Activated T-cell treated with anti-CD3 and anti-CD28 coated beads for 1 hour (primary cell): ENCODE results near the gene EP400.
"Not testable (repeated sequence)": the region's sequence is repeated elsewhere in the genome, so short reads cannot be mapped to it uniquely, and the experiment has no call there.

ENCODE experiments used
- DNase-seq: peaks from one replicate; pipeline ENCODE4 v3.0.0-alpha.2; 2020; ENCODE audit warnings: low read depth

The EP400 gene

GRCh38 chr12:132089407-132089910, 139.7 kb downstream of the EP400 start:
- no peak for DNase-seq

DNA sequence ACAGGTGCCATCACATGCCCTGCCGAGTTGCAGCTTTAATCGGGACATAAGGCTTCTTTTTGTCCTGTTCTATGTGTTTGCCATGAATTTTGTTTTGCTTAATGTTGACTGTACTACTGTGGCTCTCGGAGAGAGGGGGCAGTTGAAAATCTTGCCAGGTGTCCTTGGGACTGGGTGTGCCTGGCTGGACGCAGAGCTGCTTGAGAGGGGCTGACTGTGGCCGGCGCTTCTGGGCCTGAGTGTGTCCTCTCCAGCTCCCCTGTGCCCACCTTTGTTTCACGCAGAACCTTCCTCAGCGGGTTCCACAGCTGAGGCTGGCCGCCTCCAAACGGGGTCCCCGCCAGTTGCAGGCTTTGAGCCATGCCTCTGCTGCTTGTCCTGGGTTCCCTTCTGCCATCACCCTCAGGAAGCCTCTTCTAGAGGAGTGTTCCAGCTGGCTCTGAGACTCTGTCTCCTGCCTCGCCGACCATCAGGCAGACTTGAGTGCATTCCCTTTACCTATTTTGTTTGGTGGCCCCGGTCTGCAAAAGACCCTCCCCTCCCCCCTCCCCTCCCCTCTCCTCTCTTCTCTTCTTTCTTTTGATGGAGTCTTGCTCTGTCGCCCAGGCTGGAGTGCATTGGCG, 144.6 kb downstream of the EP400 start:
- no peak for DNase-seq

DNA sequence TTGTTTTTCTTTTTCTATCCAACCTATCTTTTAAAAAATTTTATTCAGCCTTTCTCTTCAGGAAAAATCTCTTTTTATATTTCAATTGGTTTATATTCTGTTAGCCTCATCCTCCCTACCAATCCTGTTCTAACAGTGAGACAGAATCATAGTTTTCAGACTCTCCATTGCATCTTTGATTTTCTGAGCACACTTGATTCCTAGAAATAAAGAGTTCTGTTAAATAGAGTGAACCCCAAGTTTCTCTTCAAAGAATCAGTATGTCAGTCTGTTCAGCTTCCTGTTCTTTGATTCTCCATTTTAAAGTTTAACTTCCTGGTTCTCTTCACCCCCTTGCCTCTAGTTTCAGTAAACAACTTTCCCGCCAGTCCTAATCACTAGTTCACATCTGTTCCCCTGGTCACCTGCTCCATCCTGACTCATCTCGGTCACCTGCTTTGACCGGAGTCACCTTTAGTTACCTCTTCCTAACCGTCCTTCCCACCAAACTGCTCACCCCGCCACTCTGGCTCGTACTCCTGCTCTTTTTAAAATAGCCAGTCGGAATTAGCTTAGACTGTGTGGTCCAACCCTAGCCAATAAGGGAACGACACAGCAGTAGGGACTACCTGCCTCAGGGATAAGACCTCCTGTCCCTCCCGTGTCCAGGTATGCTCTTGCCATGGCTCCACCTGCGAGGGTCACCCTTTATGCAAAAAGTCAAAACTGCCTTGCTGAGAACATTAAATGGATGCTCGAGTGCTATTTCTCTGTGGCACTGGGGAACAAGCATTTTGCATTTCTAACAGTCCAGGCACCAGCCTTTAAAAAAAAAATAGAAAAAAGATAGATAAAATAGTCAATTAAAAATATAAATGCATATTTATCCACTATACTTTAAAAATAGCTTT, 146.0 kb downstream of the EP400 start:
- no peak for DNase-seq

- no peak for DNase-seq
Measured at GRCh38 chr12:132099739-132100138, 150.0 kb downstream of the EP400 start.

- no peak for DNase-seq
Measured at GRCh38 chr12:132100306-132101065, 150.7 kb downstream of the EP400 start.

DNA sequence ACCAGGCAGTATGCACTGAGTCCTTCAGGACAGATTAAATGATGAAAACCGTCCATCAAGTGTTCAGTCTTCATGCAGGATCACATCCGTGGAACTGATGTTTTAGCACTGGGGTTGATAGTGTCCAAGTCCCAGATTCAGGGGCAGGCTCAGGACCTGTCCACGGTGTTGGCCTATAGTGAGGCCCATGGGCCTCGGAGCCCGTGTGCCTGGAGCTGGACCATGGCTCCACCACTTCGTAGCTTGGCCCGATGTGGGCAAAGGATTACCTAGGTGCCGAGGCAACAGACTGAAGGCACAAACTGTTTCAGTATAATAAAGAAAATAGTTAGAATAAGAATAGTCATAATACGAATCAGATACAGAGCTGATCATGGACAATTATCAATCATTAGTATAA, 152.6 kb downstream of the EP400 start:
- no peak for DNase-seq

DNA sequence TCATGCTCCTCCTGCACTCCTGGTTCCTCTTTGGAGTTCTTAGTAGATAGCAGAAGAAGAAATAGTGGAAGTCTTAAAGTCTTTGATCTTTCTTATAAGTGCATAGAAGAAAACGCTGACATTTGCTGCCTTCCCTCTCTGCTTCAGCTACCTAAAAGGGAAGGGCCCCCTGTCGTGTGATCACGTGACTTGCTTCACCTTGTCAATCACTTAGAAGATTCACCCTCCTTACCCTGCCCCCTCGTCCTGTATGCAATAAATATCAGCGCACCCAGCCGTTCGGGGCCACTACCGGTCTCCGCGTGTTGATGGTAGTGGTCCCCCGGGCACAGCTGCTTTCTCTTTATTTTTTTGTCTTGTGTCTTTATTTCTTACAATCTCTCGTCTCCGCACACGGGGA, 153.3 kb downstream of the EP400 start:
- not testable (repeated sequence) for DNase-seq

DNA sequence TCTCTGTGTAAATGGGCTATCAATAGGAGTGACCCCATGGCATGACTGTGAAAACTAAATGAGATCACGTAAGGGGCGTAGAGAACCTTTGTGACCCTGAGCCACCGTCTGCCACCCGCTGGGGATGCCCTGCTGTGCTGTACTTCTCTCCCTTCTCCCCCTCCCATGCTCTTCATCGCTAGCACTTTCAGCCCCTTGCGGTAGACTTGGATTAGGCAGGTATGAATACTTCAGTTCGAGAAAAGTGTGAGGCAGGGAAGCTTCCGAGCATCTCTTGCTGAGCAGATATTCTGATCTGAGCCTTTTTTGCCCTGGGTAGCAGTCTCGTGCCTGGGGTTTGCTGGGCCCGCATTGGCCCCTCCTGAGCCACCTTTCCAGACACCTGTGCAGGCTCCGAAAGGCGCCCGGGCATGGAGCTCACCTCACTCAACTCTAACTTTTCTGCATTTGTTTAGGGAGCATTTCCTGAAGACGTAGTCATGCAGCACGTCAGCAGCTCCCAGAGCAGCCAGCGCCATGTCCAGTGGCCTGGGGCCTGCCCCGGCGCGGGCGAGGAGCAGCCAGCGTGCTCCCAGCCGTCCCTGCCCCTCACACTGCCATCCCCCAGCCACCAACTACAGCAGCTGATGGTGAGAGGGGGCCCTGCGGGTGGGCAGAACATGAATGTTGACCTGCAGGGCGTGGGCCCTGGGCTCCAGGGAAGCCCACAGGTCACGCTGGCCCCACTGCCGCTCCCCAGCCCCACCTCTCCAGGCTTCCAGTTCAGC, 154.0 kb downstream of the EP400 start:
- DNase-seq: no peak

- DNase-seq: no peak
Measured at GRCh38 chr12:132105467-132105866, 155.7 kb downstream of the EP400 start.

- no peak for DNase-seq
Measured at GRCh38 chr12:132106921-132107320, 157.2 kb downstream of the EP400 start.

- no peak for DNase-seq
Measured at GRCh38 chr12:132108211-132108832, 158.6 kb downstream of the EP400 start.

DNA sequence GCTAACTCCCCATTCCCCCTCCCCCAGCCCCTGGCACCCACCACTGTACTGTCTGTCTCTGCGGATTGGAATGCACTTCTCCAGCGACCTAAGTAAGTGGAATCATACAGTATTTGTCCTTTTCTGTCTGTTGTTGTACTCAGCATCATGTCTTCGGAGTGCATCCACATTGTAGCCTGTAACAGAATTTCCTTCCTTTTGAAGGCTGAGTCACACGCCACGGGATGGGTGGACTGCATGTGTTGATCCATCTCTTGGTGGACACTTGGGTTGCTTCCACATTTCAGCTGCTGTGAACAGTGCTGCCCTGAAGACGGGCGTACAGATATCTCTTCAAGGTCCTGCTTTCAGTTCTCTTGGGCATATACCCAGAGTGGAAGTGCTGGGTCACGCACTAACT, 160.0 kb downstream of the EP400 start:
- no peak for DNase-seq

- no peak for DNase-seq
Measured at GRCh38 chr12:132110677-132111076, 160.9 kb downstream of the EP400 start.

DNA sequence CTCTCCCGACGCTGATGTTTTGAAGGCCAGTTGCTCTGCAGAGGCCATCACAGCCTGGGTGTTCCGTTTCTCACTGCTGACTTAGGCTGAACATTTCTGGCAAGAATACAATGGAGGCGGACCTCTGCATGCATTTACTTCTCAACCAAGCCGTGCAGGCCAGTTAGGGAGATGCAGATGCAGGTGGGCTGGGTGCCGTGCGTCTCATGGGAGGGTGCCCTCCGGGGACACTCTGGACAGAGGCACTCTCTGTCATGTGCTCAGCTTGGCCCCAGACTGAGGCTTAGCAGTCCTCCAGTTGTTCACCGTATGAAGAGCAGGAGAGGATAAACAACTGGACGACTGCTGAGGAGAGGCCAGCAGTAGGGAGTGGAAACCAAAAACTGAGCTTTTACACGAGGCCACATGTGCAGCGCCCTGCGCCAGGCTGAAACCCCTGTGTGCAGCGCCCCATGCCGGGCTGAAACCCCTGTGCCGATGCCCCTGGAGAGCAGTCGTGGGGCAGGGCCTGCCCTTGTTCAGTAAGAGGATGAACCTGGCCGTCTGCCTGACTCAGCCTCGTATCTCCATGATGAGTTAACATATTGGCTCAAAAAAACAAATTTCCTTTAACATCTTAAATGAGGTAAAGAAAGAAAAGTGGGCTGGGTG, 162.0 kb downstream of the EP400 start:
- no peak for DNase-seq

DNA sequence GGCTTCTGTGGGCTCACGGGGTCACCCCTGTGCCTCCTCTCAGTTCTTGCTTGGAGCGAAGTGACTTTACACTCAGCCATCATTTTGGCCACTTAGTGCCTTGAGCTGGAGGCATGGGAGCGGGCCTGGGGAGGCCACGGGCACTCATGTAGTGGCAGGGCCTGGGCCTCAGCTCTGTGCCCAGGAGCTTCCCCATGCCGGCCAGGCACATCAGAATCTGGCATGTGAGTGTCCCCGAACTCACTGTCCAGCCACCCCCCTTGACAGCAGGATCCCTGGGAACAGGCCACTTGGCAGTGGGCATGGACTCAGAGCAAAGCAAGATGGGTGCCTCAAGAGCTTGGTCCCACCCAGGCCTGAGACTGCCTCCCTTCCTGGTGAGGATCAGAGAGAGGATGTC, 164.9 kb downstream of the EP400 start:
- no peak for DNase-seq

- DNase-seq: no peak
Measured at GRCh38 chr12:132115500-132115899, 165.8 kb downstream of the EP400 start.

- DNase-seq: no peak
Measured at GRCh38 chr12:132116709-132117557, 167.2 kb downstream of the EP400 start.

GRCh38 chr12:132117558-132117875, 167.8 kb downstream of the EP400 start:
- DNase-seq: no peak

GRCh38 chr12:132118876-132119275, 169.1 kb downstream of the EP400 start:
- DNase-seq: no peak

- no peak for DNase-seq
Measured at GRCh38 chr12:132121283-132121682, 171.5 kb downstream of the EP400 start.
